Esophagus muscularis mucosa (tissue), 4 donors: ENCODE data around the gene ZNF516. TPM values are rescaled to one million over a fixed set of nuclear protein-coding genes. Genes with fewer than 3 reads are reported as not detected.

Experiments used
- DNase-seq: peaks from one replicate; pipeline ENCODE4 v3.0.0-alpha.2; 2017; ENCODE audit errors: extremely low spot score
- H3K27ac ChIP-seq, 4 donors: fragments of 200-600 bp; sonication (generic); replicated peaks in 1 of 4; 1 replicate in 3 of 4; 2 replicates in 1 of 4; pipeline ENCODE4 v1.5.1; 2016 to 2019; ENCODE audit warnings: mild to moderate bottlenecking in 1 of 4
- H3K27me3 ChIP-seq, 4 donors: fragments of 200-600 bp; sonication (generic); one replicate each; pipeline versions ENCODE4 v1.5.1 to v1.6.0; 2016 to 2019
- H3K36me3 ChIP-seq, 4 donors: fragments of 200-600 bp; sonication (generic); one replicate each; pipeline ENCODE4 v1.5.1; 2016 to 2019
- H3K4me1 ChIP-seq, 4 donors: fragments of 200-600 bp; sonication (generic); one replicate each; pipeline ENCODE4 v1.5.1; 2016 to 2019
- H3K4me3 ChIP-seq, 4 donors: fragments of 200-600 bp; sonication (generic); 1 replicate in 2 of 4; 2 replicates in 2 of 4; pipeline ENCODE4 v1.5.1; 2016 to 2019; ENCODE audit warnings: mild to moderate bottlenecking in 4 of 4, moderate library complexity in 1 of 4
- H3K9me3 ChIP-seq, 4 donors: fragments of 200-600 bp; sonication (generic); 1 replicate in 3 of 4; 2 replicates in 1 of 4; pipeline ENCODE4 v1.5.1; 2016 to 2019
- CTCF ChIP-seq, 3 experiments: fragments of 200-600 bp in 2 of 3; fragments of 450-650 bp in 1 of 3; sonication (generic) in 2 of 3; IDR thresholded peaks; one replicate each; pipeline ENCODE4 v1.5.1; 2017 to 2019; ENCODE audit warnings: antibody characterized with exemption in 3 of 3, mild to moderate bottlenecking in 2 of 3, moderate library complexity in 1 of 3
- EP300 ChIP-seq: sonication (generic); formaldehyde crosslinking; IDR thresholded peaks from one replicate; pipeline ENCODE4 v1.6.1; 2017; ENCODE audit warnings: antibody characterized with exemption
- POLR2A ChIP-seq: fragments of 450-650 bp; IDR thresholded peaks from one replicate; pipeline ENCODE4 v1.6.1; 2017; ENCODE audit warnings: antibody characterized with exemption, moderate library complexity, mild to moderate bottlenecking, low read depth
- POLR2AphosphoS5 ChIP-seq, 2 donors: sonication (generic); formaldehyde crosslinking; IDR thresholded peaks; one replicate each; pipeline ENCODE4 v1.6.1; 2017; ENCODE audit warnings: antibody characterized with exemption in 2 of 2
- WGBS: methylation state at CpG from one replicate; pipeline ENCODE4 v1.1.5; 2018; 5-methylcytosine and 5-hydroxymethylcytosine counted together
- intact Hi-C: fragments of 100-400 bp; cut with DNase I; formaldehyde crosslinking; loops from one replicate; pipeline ENCODE4 v1.15.1; 2023
- total RNA-seq, 4 donors: library from RNA; depleted of rRNA; stranded (reverse); fragments of >200 nt; gene quantifications; one replicate each; pipeline versions ENCODE4 v1.1.0 to v1.2.1, GENCODE V29; 2016

Gene ZNF516
- total RNA-seq, 4 donors from 2014 or later, result 28.5 to 44.9 (median 35.8) TPM

DNA sequence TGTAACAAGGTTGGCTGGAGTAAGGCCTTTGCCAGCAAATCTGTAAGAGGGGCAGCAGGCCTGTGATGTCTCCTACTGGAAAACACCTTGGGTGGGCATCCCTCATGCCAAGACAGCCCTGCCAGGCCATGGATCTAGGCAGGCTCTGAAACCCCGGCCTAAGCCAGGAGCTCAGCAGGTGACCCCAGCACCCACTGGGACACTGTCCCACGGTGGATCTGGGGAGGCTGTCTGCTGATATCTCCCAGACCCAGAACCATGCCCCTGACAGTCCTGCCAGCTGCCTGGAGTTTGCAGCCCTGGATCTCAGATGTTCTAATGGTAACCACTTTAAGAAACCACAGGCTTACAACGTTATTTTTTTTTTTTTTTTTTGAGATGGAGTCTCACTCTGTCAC, 117.7 kb downstream of the ZNF516 start:
- DNase-seq, result no peak
- WGBS, result 64% methylated on average over 2 of the region's 3 CpGs
- H3K27me3 ChIP-seq, result no peaks in the 10 kb centered on the region
- TF ChIP-seq POLR2A, result no peak
- no peak for TF ChIP-seq POLR2AphosphoS5 (IDR thresholded peaks at IDR 0.05)
- TF ChIP-seq CTCF (IDR thresholded peaks at IDR 0.05), result no peak
- TF ChIP-seq EP300, result no peak
- H3K27ac ChIP-seq, result no peak overlapping the region
- H3K4me1 ChIP-seq, result peaks cover 0 to 17% (median 7%) of the 10 kb centered on the region in 4 donors
- H3K9me3 ChIP-seq, result no peaks in the 10 kb centered on the region
- H3K36me3 ChIP-seq, result peaks cover 15 to 34% (median 26%) of the 10 kb centered on the region in 4 donors
- H3K4me3 ChIP-seq, result no peak overlapping the region
- intact Hi-C loops, result no loop called here

- Histone ChIP-seq H3K4me3 (no peak overlapping the region), H3K36me3 (peaks cover 15 to 38% (median 28%) of the 10 kb centered on the region in 4 donors), H3K9me3 (no peaks in the 10 kb centered on the region), H3K27ac (no peak overlapping the region), H3K4me1 (peaks cover 0 to 17% (median 7%) of the 10 kb centered on the region in 4 donors), H3K27me3 (no peaks in the 10 kb centered on the region)
- DNase-seq, result no peak
- no peak for TF ChIP-seq CTCF (IDR thresholded peaks at IDR 0.05)
- TF ChIP-seq POLR2A, result no peak
- no peak for TF ChIP-seq POLR2AphosphoS5 (IDR thresholded peaks at IDR 0.05)
- no peak for TF ChIP-seq EP300
- WGBS, result 89% methylated on average over 26 of the region's 27 CpGs
- intact Hi-C loops, result no loop called here
Measured at GRCh38 chr18:76376668-76377358, 118.2 kb downstream of the ZNF516 start.

DNA sequence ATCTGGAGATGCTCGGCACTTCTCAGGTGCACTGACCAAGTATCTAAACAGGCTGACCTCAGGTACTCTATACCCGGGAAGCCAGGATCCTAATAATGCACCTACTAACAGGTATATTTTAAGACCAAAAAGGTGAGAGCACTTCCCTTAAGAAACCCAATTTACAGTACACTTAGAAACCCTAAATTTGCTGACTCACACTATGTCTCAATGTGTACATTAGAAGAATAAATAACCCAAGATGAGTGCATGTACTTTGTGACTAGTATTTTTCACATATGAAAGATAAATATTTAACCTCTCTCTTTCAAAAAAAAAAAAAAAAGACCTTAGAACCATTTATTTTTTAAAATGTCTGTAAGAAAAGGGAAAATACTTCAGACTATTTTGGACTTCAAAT, 118.8 kb downstream of the ZNF516 start:
- intact Hi-C loops, result no loop called here

GRCh38 chr18:76374330-76375281, 120.4 kb downstream of the ZNF516 start:
- 81% methylated on average over 12 of the region's 12 CpGs for WGBS
- Histone ChIP-seq H3K36me3 (peaks cover 14 to 52% (median 43%) of the 10 kb centered on the region in 4 donors), H3K4me3 (no peak overlapping the region), H3K9me3 (no peaks in the 10 kb centered on the region), H3K27me3 (no peaks in the 10 kb centered on the region), H3K4me1 (peaks cover 0 to 17% (median 6%) of the 10 kb centered on the region in 4 donors), H3K27ac (no peak overlapping the region)
- no peak for TF ChIP-seq POLR2AphosphoS5 (IDR thresholded peaks at IDR 0.05)
- TF ChIP-seq EP300, result no peak
- no peak for TF ChIP-seq POLR2A
- no peak for TF ChIP-seq CTCF (IDR thresholded peaks at IDR 0.05)
- intact Hi-C loops, result no loop called here
- DNase-seq, result no peak

More for the DNA sequence above, 118.8 kb downstream of the ZNF516 start:
- 100% methylated on average over 2 of the region's 2 CpGs for WGBS
- H3K27me3 ChIP-seq, result no peaks in the 10 kb centered on the region
- no peaks in the 10 kb centered on the region for H3K9me3 ChIP-seq
- peaks cover 15 to 44% (median 34%) of the 10 kb centered on the region in 4 donors for H3K36me3 ChIP-seq
- peaks cover 0 to 17% (median 7%) of the 10 kb centered on the region in 4 donors for H3K4me1 ChIP-seq
- TF ChIP-seq EP300 (no peak), POLR2AphosphoS5 (IDR thresholded peaks at IDR 0.05) (no peak)
- DNase-seq, result no peak
- no peak overlapping the region for H3K27ac ChIP-seq
- no peak overlapping the region for H3K4me3 ChIP-seq

GRCh38 chr18:76373297-76373696, 121.7 kb downstream of the ZNF516 start:
- no peak overlapping the region for H3K27ac ChIP-seq
- peaks cover 7 to 42% (median 32%) of the 10 kb centered on the region in 4 donors for H3K36me3 ChIP-seq
- WGBS, result 89% methylated on average over 5 of the region's 5 CpGs
- no peak for TF ChIP-seq EP300
- no peak overlapping the region for H3K4me3 ChIP-seq
- no peaks in the 10 kb centered on the region for H3K27me3 ChIP-seq
- H3K4me1 ChIP-seq, result peaks cover 0 to 17% (median 6%) of the 10 kb centered on the region in 4 donors
- intact Hi-C loops, result no loop called here
- H3K9me3 ChIP-seq, result no peaks in the 10 kb centered on the region
- no peak for DNase-seq
